DOHH2 (cell line): ENCODE data around the gene NFIA.

ENCODE experiments used
- H3F3A ChIP-seq: fragments of 200-600 bp; sonication (generic), shearing (Covaris generic); 2 replicates; pipeline ENCODE4 v1.6.0; 2016; ENCODE audit warnings: antibody characterized with exemption, mild to moderate bottlenecking; ENCODE audit not compliant: control insufficient read depth, insufficient read depth
- H3K27ac ChIP-seq: fragments of 200-600 bp; sonication (generic); 2 replicates; pipeline ENCODE4 v1.5.1; 2014; ENCODE audit warnings: low read depth, mild to moderate bottlenecking, low read length, moderate library complexity
- H3K27me3 ChIP-seq: fragments of 200-600 bp; sonication (generic); 2 replicates; pipeline ENCODE4 v1.6.1; 2014; ENCODE audit warnings: mild to moderate bottlenecking, low read length, mixed read lengths; ENCODE audit not compliant: control insufficient read depth
- H3K36me3 ChIP-seq: fragments of 200-600 bp; sonication (generic); 2 replicates; pipeline ENCODE4 v1.6.1; 2014; ENCODE audit warnings: mild to moderate bottlenecking, low read length, moderate library complexity, mixed read lengths; ENCODE audit not compliant: control insufficient read depth
- H3K4me1 ChIP-seq: fragments of 200-600 bp; sonication (generic); 2 replicates; pipeline ENCODE4 v1.6.1; 2014; ENCODE audit warnings: mild to moderate bottlenecking, low read length, mixed read lengths; ENCODE audit not compliant: control insufficient read depth
- H3K4me2 ChIP-seq: fragments of 200-600 bp; sonication (generic); 2 replicates; pipeline ENCODE4 v1.6.0; 2014; ENCODE audit warnings: mild to moderate bottlenecking, low read length, moderate library complexity
- H3K4me3 ChIP-seq: fragments of 200-600 bp; sonication (generic); 2 replicates; pipeline ENCODE4 v1.5.1; 2014; ENCODE audit warnings: mild to moderate bottlenecking, low read length, mixed read lengths
- H3K79me2 ChIP-seq: fragments of 200-600 bp; sonication (generic); 2 replicates; pipeline ENCODE4 v1.6.1; 2014; ENCODE audit warnings: mild to moderate bottlenecking, low read length, mixed read lengths; ENCODE audit not compliant: control insufficient read depth
- H3K9me2 ChIP-seq: fragments of 200-600 bp; sonication (generic); replicated peaks from 2 replicates; pipeline ENCODE4 v1.6.1; 2014; ENCODE audit warnings: mild to moderate bottlenecking, low read length, mixed read lengths; ENCODE audit not compliant: control insufficient read depth
- H3K9me3 ChIP-seq: fragments of 200-600 bp; sonication (generic); 2 replicates; pipeline ENCODE4 v1.6.1; 2014; ENCODE audit warnings: antibody characterized with exemption, low read length, mixed read lengths; ENCODE audit not compliant: control insufficient read depth, insufficient read depth
- H4K20me1 ChIP-seq: fragments of 200-600 bp; sonication (generic); 2 replicates; pipeline ENCODE4 v1.6.0; 2014; ENCODE audit warnings: low read depth, mild to moderate bottlenecking, antibody characterized with exemption, low read length, moderate library complexity; ENCODE audit not compliant: control insufficient read depth, insufficient read depth
- EZH2phosphoT487 ChIP-seq: fragments of 200-600 bp; sonication (generic); IDR thresholded peaks from 2 replicates; pipeline ENCODE4 v1.6.1; 2017; ENCODE audit warnings: borderline replicate concordance, mild to moderate bottlenecking, antibody characterized with exemption, low read length, moderate library complexity, mixed read lengths
- TF ChIP-seq, protein P1 (sequence below): fragments of 200-600 bp; sonication (generic); IDR thresholded peaks from one replicate; pipeline ENCODE4 v1.5.1; 2014; ENCODE audit warnings: antibody characterized with exemption, mild to moderate bottlenecking, low read depth, low read length; ENCODE audit not compliant: poor library complexity, severe bottlenecking

Gene NFIA

DNA sequence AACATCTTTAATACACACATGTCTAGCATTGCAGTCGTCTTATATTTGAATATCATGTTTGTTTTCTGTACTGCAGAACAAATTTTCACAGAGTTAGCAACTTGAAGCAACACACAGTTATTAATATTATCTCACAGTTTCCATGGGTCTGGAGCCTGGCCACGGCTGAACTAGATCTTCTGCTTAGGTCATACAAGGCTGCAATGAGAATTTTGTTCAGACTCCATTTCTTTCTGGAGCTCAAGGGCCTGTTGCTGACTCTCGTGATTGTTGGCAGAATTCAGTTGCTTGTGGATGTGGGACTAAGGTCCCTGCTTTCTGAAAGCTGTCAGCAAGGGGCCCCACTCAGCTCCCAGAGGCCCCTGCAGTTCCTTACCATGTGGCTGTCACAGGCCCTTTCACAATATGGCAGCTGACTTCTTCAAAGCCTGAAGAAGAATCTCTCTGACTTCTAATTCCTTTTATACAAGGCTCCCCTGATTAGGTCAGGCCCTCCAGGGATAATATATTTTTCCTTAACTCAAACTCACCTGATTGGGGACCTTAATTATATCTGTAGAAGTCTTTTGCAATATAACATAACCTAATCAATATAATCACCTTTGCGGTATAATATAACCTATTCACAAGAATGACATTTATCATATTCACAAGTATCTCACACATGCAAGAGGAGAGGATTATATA, 296.3 kb downstream of the NFIA start:
- no peaks in the 10 kb centered on the region for H3F3A ChIP-seq
- no peaks in the 10 kb centered on the region for H3K9me3 ChIP-seq
- no peaks in the 10 kb centered on the region for H3K27me3 ChIP-seq
- H3K79me2 ChIP-seq: no peaks in the 10 kb centered on the region
- no peak overlapping the region for H3K4me3 ChIP-seq
- no peaks in the 10 kb centered on the region for H3K9me2 ChIP-seq
- H3K4me2 ChIP-seq: no peak overlapping the region
- H3K27ac ChIP-seq: no peak overlapping the region
- peaks cover 5% of the 10 kb centered on the region; the same call in 1 of the 2 replicates for H3K36me3 ChIP-seq
- H3K4me1 ChIP-seq: no peaks in the 10 kb centered on the region
- TF ChIP-seq EZH2phosphoT487: no peak
- TF ChIP-seq, protein P1, sequence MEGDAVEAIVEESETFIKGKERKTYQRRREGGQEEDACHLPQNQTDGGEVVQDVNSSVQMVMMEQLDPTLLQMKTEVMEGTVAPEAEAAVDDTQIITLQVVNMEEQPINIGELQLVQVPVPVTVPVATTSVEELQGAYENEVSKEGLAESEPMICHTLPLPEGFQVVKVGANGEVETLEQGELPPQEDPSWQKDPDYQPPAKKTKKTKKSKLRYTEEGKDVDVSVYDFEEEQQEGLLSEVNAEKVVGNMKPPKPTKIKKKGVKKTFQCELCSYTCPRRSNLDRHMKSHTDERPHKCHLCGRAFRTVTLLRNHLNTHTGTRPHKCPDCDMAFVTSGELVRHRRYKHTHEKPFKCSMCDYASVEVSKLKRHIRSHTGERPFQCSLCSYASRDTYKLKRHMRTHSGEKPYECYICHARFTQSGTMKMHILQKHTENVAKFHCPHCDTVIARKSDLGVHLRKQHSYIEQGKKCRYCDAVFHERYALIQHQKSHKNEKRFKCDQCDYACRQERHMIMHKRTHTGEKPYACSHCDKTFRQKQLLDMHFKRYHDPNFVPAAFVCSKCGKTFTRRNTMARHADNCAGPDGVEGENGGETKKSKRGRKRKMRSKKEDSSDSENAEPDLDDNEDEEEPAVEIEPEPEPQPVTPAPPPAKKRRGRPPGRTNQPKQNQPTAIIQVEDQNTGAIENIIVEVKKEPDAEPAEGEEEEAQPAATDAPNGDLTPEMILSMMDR: no peak
- H4K20me1 ChIP-seq: no peaks in the 10 kb centered on the region

DNA sequence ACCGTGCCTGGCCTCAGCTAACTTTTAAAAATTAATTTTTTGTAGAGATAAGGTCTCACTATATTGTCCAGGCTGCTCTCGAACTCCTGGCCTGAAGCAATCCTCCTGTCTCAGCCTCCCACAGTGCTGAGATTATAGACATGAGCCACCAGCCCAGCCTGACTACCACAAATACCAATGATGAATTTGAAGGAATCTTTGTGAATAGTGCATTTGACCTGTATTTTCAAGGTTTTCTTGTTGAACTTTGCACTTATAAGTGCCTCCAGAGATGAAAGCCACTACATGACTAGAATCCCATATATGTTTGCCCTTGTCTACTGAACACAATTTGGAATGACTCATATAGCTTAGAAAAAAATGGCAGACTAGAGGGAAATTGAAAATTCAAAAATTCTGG, 297.3 kb downstream of the NFIA start:
- H3K27me3 ChIP-seq: no peaks in the 10 kb centered on the region
- no peak overlapping the region for H3K4me2 ChIP-seq
- H3K79me2 ChIP-seq: no peaks in the 10 kb centered on the region
- H3K27ac ChIP-seq: no peak overlapping the region
- no peak overlapping the region for H3K4me3 ChIP-seq
- no peaks in the 10 kb centered on the region for H3K9me2 ChIP-seq
- peaks cover 5% of the 10 kb centered on the region; the same call in 1 of the 2 replicates for H3K36me3 ChIP-seq
- H3K9me3 ChIP-seq: no peaks in the 10 kb centered on the region
- TF ChIP-seq, protein P1: no peak
- TF ChIP-seq EZH2phosphoT487: no peak
- no peaks in the 10 kb centered on the region for H3K4me1 ChIP-seq
- no peaks in the 10 kb centered on the region for H4K20me1 ChIP-seq
- H3F3A ChIP-seq: no peaks in the 10 kb centered on the region

DNA sequence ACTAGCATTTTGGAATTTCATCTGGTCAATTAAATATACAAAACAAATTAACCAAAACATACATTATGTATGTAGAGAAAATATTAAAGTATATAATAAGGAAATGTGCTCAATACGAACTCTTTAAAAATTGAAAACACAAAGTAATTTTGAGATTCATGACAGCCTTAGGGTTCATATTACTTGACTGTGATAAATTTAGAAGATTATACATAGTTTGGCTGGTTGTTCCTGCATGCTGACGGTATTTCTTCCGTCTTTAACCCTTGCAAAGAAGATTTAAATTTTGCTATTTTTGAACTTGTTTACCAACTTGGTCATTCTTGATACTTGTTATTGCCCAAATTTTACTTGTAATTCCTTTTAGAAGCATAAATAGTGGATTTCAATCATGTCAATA, 298.2 kb downstream of the NFIA start:
- no peak overlapping the region for H3K4me3 ChIP-seq
- H3K9me3 ChIP-seq: no peaks in the 10 kb centered on the region
- H3K27ac ChIP-seq: no peak overlapping the region
- no peak for TF ChIP-seq EZH2phosphoT487
- TF ChIP-seq, protein P1: no peak
- no peaks in the 10 kb centered on the region for H3K79me2 ChIP-seq
- no peak overlapping the region for H3K4me2 ChIP-seq
- H3F3A ChIP-seq: no peaks in the 10 kb centered on the region
- no peaks in the 10 kb centered on the region for H3K4me1 ChIP-seq
- no peaks in the 10 kb centered on the region for H3K27me3 ChIP-seq
- no peaks in the 10 kb centered on the region for H4K20me1 ChIP-seq
- H3K36me3 ChIP-seq: peaks cover 7% of the 10 kb centered on the region; the same call in 1 of the 2 replicates
- H3K9me2 ChIP-seq: no peaks in the 10 kb centered on the region
